ENCODE results near the gene DHX58. TPM values are rescaled to one million over a fixed set of nuclear protein-coding genes. Genes with fewer than 3 reads are reported as not detected.

The DHX58 gene
- total RNA-seq, 1 experiment from 2014 or later, result 2.1 TPM

DNA sequence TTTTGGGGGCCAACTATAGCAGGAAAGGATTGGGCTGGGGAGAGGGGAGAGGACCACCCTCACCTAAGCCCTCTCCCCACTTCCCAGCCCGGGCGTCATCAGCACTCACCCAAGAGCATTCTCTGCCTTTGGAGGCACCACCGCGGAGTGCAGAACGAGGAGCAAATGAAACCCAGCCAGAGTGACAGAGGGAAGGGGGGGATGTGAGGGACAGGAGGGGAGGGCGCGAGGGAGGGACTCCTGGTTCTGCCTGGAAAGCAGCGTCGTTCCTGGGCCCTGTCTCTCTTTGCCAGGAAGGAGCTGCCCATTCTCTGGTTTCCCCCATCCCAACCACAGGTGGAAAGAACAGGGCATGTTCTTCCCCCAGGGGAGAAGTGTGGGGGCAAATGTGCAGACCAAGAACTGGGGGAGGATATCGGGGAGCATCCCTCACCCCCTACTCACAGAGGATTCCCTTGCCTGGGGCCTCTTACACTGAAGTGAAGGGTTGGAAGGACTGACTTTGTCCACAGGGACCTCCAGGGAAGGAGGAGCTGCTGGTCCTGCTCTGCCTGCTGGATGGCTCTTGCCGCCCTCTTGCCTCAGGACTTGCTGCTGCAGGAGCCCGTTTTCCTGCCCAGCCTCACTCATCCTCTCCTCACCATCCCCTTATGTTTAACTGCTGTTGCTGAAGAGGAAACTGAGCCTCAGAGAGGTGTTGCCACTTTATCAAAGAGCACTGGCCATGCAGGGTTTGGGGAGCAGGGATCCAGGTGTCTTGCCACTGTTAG is 58.6 kb downstream of the DHX58 start:
- TF ChIP-seq, protein P1, sequence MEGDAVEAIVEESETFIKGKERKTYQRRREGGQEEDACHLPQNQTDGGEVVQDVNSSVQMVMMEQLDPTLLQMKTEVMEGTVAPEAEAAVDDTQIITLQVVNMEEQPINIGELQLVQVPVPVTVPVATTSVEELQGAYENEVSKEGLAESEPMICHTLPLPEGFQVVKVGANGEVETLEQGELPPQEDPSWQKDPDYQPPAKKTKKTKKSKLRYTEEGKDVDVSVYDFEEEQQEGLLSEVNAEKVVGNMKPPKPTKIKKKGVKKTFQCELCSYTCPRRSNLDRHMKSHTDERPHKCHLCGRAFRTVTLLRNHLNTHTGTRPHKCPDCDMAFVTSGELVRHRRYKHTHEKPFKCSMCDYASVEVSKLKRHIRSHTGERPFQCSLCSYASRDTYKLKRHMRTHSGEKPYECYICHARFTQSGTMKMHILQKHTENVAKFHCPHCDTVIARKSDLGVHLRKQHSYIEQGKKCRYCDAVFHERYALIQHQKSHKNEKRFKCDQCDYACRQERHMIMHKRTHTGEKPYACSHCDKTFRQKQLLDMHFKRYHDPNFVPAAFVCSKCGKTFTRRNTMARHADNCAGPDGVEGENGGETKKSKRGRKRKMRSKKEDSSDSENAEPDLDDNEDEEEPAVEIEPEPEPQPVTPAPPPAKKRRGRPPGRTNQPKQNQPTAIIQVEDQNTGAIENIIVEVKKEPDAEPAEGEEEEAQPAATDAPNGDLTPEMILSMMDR (conservative IDR thresholded peaks at IDR 0.05; ENCODE audit: low read depth, low read length), result no peak
- TF ChIP-seq EZH2 (IDR thresholded peaks at IDR 0.05; ENCODE audit: borderline replicate concordance, low read depth, low read length, poor library complexity, severe bottlenecking), result no peak
- Histone ChIP-seq H3K9me3 (ENCODE audit: low read depth, low read length, poor library complexity, severe bottlenecking) (no peaks in the 10 kb centered on the region), H3K27ac (ENCODE audit: low read depth, low read length, poor library complexity, severe bottlenecking) (no peak overlapping the region), H3K27me3 (replicated peaks; ENCODE audit: insufficient read depth, low read depth, low read length, poor library complexity) (no peaks in the 10 kb centered on the region), H3K4me1 (ENCODE audit: insufficient read depth, low read length, poor library complexity, severe bottlenecking) (no peaks in the 10 kb centered on the region), H3K36me3 (ENCODE audit: insufficient read depth, low read length, poor library complexity, severe bottlenecking) (no peaks in the 10 kb centered on the region), H3K4me3 (ENCODE audit: low read depth, low read length, poor library complexity, severe bottlenecking) (no peak overlapping the region)
- intact Hi-C loops (cut with micrococcal nuclease; ENCODE audit: unreplicated experiment), result no loop called here
- DNase-seq (ENCODE audit: low spot score), result no peak
- ChIA-PET POLR2A (ENCODE audit: low non-redundant PET) (interaction anchor here (0.6 kb wide), 1 partner anchor 88 kb away, joined by 7 read pairs; no protein-coding TSS in a partner anchor), CTCF (no interaction called here)
- no TSS peak for BruUV-seq (replicated peaks)

DNA sequence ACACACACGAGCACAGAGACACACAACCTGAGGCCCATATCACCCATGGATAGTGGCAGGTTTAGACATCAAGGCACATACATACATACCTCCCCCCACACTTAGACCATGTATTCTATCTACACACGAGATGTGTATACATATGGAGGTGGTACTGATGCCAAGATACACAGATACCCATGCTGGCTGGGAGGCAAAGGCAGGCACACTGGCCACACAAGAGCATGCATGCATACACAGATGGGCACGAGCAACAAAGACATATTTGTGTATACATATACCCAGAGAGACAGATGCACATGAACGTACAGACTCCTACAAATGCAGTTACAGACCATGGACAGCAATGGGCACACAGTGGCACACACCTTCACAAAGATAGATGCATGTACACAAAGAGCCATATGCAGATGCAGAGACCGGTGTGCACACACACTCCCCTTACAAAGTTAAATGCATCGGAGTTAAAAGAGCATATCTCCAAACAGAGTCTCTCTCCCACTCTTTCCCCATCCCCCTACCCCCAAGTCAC is 60.1 kb downstream of the DHX58 start:
- Histone ChIP-seq H3K4me1 (ENCODE audit: insufficient read depth, low read length, poor library complexity, severe bottlenecking) (no peaks in the 10 kb centered on the region), H3K27me3 (replicated peaks; ENCODE audit: insufficient read depth, low read depth, low read length, poor library complexity) (no peaks in the 10 kb centered on the region), H3K9me3 (ENCODE audit: low read depth, low read length, poor library complexity, severe bottlenecking) (no peaks in the 10 kb centered on the region), H3K27ac (ENCODE audit: low read depth, low read length, poor library complexity, severe bottlenecking) (no peak overlapping the region), H3K4me3 (ENCODE audit: low read depth, low read length, poor library complexity, severe bottlenecking) (no peak overlapping the region), H3K36me3 (ENCODE audit: insufficient read depth, low read length, poor library complexity, severe bottlenecking) (no peaks in the 10 kb centered on the region)
- DNase-seq (ENCODE audit: low spot score), result no peak
- ChIA-PET CTCF (no interaction called here), POLR2A (ENCODE audit: low non-redundant PET) (no interaction called here)
- intact Hi-C loops (cut with micrococcal nuclease; ENCODE audit: unreplicated experiment), result no loop called here
- BruUV-seq (replicated peaks), result no TSS peak
- no peak for TF ChIP-seq EZH2 (IDR thresholded peaks at IDR 0.05; ENCODE audit: borderline replicate concordance, low read depth, low read length, poor library complexity, severe bottlenecking)
- TF ChIP-seq, protein P1 (conservative IDR thresholded peaks at IDR 0.05; ENCODE audit: low read depth, low read length), result no peak

DNA sequence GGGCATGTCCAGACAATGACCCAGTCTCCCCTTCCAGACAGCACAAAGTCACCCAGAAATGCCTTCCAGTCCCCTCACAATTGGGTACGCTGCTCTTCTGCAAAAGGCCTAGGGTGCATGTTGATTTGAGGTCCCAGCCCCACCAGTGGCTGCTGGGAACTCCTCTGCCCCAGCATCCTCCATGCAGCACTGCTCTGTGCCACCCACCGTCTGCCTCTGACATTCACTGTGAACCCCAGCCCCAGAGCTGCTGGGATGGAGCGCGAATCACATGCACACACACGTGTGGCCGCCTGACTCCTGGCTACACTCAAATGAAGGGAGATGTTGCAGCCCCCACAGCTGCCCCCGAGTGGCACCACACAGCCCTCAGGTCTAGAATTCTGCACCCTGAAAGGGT is 60.9 kb downstream of the DHX58 start:
- intact Hi-C loops (cut with micrococcal nuclease; ENCODE audit: unreplicated experiment), result no loop called here
- no peaks in the 10 kb centered on the region for H3K4me1 ChIP-seq (ENCODE audit: insufficient read depth, low read length, poor library complexity, severe bottlenecking)
- TF ChIP-seq EZH2 (IDR thresholded peaks at IDR 0.05; ENCODE audit: borderline replicate concordance, low read depth, low read length, poor library complexity, severe bottlenecking), result no peak
- TF ChIP-seq, protein P1 (conservative IDR thresholded peaks at IDR 0.05; ENCODE audit: low read depth, low read length), result no peak
- H3K27me3 ChIP-seq (replicated peaks; ENCODE audit: insufficient read depth, low read depth, low read length, poor library complexity), result no peaks in the 10 kb centered on the region
- CTCF ChIA-PET, result no interaction called here
- H3K27ac ChIP-seq (ENCODE audit: low read depth, low read length, poor library complexity, severe bottlenecking), result no peak overlapping the region
- DNase-seq (ENCODE audit: low spot score), result no peak
- H3K9me3 ChIP-seq (ENCODE audit: low read depth, low read length, poor library complexity, severe bottlenecking), result no peaks in the 10 kb centered on the region
- no TSS peak for BruUV-seq (replicated peaks)
- no peak overlapping the region for H3K4me3 ChIP-seq (ENCODE audit: low read depth, low read length, poor library complexity, severe bottlenecking)
- H3K36me3 ChIP-seq (ENCODE audit: insufficient read depth, low read length, poor library complexity, severe bottlenecking), result no peaks in the 10 kb centered on the region
- POLR2A ChIA-PET (ENCODE audit: low non-redundant PET), result no interaction called here

Other genes starting within 250 kb of the DHX58 start
- 10.8 and 12.0 TPM in 2 replicates for gene KLHL11, start 247.3 kb downstream of the DHX58 start, total RNA-seq (2021)
- 175 and 191 TPM in 2 replicates for gene ACLY, start 193.8 kb downstream of the DHX58 start, total RNA-seq (2021)
- gene ODAD4, start 182.1 kb downstream of the DHX58 start, total RNA-seq (2021), result 0.97 and 1.8 TPM in 2 replicates
- gene CNP, start 145.9 kb downstream of the DHX58 start, total RNA-seq (2021), result 55.5 and 55.6 TPM in 2 replicates
- gene DNAJC7, start 95.3 kb downstream of the DHX58 start, total RNA-seq (2021), result 77.4 and 94.6 TPM in 2 replicates
- gene NKIRAS2, start 92.6 kb downstream of the DHX58 start, total RNA-seq (2021), result 25.4 and 28.7 TPM in 2 replicates
- gene C17orf113, start 62.1 kb downstream of the DHX58 start, total RNA-seq (2021), result 0.41 and 0.72 TPM in 2 replicates
- gene ZNF385C, start 14.2 kb downstream of the DHX58 start, total RNA-seq (2021), result 0.15 and 0.17 TPM in 2 replicates
- 28.6 and 30.3 TPM in 2 replicates for gene KAT2A, start 8.7 kb upstream of the DHX58 start, total RNA-seq (2021)
- gene HSPB9, start 10.1 kb upstream of the DHX58 start, total RNA-seq (2021), result not detected in 2 replicates
- gene RAB5C, start 42.3 kb upstream of the DHX58 start, total RNA-seq (2021), result 65.1 and 67.5 TPM in 2 replicates
- 0.28 TPM in 1 of 2 replicates, not detected in the other for gene KCNH4, start 68.4 kb upstream of the DHX58 start, total RNA-seq (2021)
- not detected in 2 replicates for gene HCRT, start 72.7 kb upstream of the DHX58 start, total RNA-seq (2021)
- 3.7 and 3.9 TPM in 2 replicates for gene GHDC, start 81.8 kb upstream of the DHX58 start, total RNA-seq (2021)
- gene STAT5B, start 163.7 kb upstream of the DHX58 start, total RNA-seq (2021), result 11.2 and 14.9 TPM in 2 replicates
- 0.19 TPM in 1 of 2 replicates, not detected in the other for gene STAT5A, start 175.8 kb upstream of the DHX58 start, total RNA-seq (2021)